Measurements from ENCODE around the gene CMIP.

DNA sequence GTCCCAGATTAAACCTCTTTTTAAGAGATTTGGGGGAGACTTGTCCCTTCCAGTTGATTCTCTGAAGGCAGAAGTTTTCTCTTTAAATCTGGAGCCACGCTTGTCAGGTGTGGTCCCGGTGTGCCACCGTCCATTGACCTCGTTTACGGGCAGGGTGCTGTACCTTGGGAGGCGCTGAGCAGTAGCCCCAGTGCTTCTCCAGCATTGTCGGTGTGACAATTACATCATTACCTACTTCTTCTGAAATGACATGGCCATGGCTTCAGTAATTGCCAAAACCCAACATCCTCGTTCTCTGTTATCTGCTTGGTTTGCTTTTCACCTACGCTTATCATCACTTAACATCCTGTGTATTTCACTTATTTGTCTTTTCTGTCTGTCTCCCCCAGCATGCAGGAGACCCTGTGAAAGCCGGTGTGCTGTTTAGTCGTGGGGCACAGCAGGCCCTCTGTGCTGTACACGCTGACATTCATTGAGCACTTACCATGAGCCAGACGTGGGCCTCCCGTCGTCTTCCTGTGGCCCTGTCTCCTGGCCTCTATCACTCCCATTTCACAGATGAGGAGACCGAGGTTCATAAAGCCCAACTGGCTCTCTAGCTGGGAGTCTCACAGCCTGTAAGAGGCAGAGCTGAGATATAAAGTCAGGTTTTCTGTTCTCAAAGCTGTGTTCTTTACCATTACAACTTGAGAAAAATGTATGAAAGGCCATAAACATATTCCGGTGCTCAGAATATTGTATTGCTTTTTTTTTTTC lies 143.9 kb downstream of the CMIP start:
- TF ChIP-seq, protein P1, sequence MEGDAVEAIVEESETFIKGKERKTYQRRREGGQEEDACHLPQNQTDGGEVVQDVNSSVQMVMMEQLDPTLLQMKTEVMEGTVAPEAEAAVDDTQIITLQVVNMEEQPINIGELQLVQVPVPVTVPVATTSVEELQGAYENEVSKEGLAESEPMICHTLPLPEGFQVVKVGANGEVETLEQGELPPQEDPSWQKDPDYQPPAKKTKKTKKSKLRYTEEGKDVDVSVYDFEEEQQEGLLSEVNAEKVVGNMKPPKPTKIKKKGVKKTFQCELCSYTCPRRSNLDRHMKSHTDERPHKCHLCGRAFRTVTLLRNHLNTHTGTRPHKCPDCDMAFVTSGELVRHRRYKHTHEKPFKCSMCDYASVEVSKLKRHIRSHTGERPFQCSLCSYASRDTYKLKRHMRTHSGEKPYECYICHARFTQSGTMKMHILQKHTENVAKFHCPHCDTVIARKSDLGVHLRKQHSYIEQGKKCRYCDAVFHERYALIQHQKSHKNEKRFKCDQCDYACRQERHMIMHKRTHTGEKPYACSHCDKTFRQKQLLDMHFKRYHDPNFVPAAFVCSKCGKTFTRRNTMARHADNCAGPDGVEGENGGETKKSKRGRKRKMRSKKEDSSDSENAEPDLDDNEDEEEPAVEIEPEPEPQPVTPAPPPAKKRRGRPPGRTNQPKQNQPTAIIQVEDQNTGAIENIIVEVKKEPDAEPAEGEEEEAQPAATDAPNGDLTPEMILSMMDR (IDR thresholded peaks at IDR 0.05): no peak
- TF ChIP-seq POLR2AphosphoS5 (IDR thresholded peaks at IDR 0.05): no peak
- TF ChIP-seq POLR2A (IDR thresholded peaks at IDR 0.05; ENCODE audit: low read depth): no peak

All from esophagus muscularis mucosa (tissue), 3 donors.